Nephron (organoid): ENCODE data around the gene SYT9.

ENCODE experiments used
- H3K27ac Mint-ChIP-seq, 3 experiments: 2 replicates each; pipeline ENCODE4 v1.8.0; 2020; ENCODE audit warnings: mixed read lengths in 3 of 3, mild to moderate bottlenecking in 2 of 3, moderate library complexity in 1 of 3
- H3K27me3 Mint-ChIP-seq: 2 replicates; pipeline ENCODE4 v1.8.0; 2021; ENCODE audit warnings: low read depth, mild to moderate bottlenecking, moderate library complexity, mixed read lengths
- H3K36me3 Mint-ChIP-seq: 2 replicates; pipeline ENCODE4 v1.8.0; 2020; ENCODE audit warnings: low read depth, mixed read lengths
- H3K4me1 Mint-ChIP-seq: 2 replicates; pipeline ENCODE4 v1.8.0; 2020; ENCODE audit warnings: mixed read lengths
- H3K4me3 Mint-ChIP-seq, 3 experiments: 2 replicates each; pipeline ENCODE4 v1.8.0; 2020; ENCODE audit warnings: mild to moderate bottlenecking in 3 of 3, mixed read lengths in 3 of 3, moderate library complexity in 2 of 3
- H3K9me3 Mint-ChIP-seq: 2 replicates; pipeline ENCODE4 v1.8.0; 2020; ENCODE audit warnings: mixed read lengths
- CTCF ChIP-seq, 3 experiments: fragments of 200-600 bp; sonication (generic); IDR thresholded peaks; one replicate each; pipeline ENCODE4 v1.5.0; 2021; ENCODE audit warnings: antibody characterized with exemption in 3 of 3; ENCODE audit not compliant: unreplicated experiment in 3 of 3

SYT9 gene

GRCh38 chr11:7220636-7221035 lies 31.1 kb upstream of the SYT9 start:
- Mint-ChIP-seq H3K9me3 (no peaks in the 10 kb centered on the region), H3K4me3 (no peak overlapping the region), H3K36me3 (no peaks in the 10 kb centered on the region), H3K27ac (no peak overlapping the region), H3K27me3 (peaks cover 62% of the 10 kb centered on the region), H3K4me1 (no peaks in the 10 kb centered on the region)
- no peak for TF ChIP-seq CTCF (IDR thresholded peaks at IDR 0.05; ENCODE audit: unreplicated experiment in 3 of 3)

GRCh38 chr11:7222619-7223018 lies 29.1 kb upstream of the SYT9 start:
- Mint-ChIP-seq H3K27me3 (peaks cover 58% of the 10 kb centered on the region), H3K9me3 (no peaks in the 10 kb centered on the region), H3K4me1 (no peaks in the 10 kb centered on the region), H3K4me3 (no peak overlapping the region), H3K27ac (no peak overlapping the region), H3K36me3 (no peaks in the 10 kb centered on the region)
- TF ChIP-seq CTCF (IDR thresholded peaks at IDR 0.05; ENCODE audit: unreplicated experiment in 3 of 3), result no peak

- no peaks in the 10 kb centered on the region for H3K9me3 Mint-ChIP-seq
- no peaks in the 10 kb centered on the region for H3K4me1 Mint-ChIP-seq
- TF ChIP-seq CTCF (IDR thresholded peaks at IDR 0.05; ENCODE audit: unreplicated experiment in 3 of 3), result no peak
- peaks cover 26% of the 10 kb centered on the region for H3K27me3 Mint-ChIP-seq
- H3K36me3 Mint-ChIP-seq, result no peaks in the 10 kb centered on the region
- H3K27ac Mint-ChIP-seq, result no peak overlapping the region
- no peak overlapping the region for H3K4me3 Mint-ChIP-seq
Measured at GRCh38 chr11:7239877-7240276, 11.8 kb upstream of the SYT9 start.

- no peak for TF ChIP-seq CTCF (IDR thresholded peaks at IDR 0.05; ENCODE audit: unreplicated experiment in 3 of 3)
- peaks cover 33% of the 10 kb centered on the region for H3K27me3 Mint-ChIP-seq
- no peak overlapping the region for H3K27ac Mint-ChIP-seq
- no peak overlapping the region for H3K4me3 Mint-ChIP-seq
- H3K9me3 Mint-ChIP-seq, result no peaks in the 10 kb centered on the region
- no peaks in the 10 kb centered on the region for H3K4me1 Mint-ChIP-seq
- H3K36me3 Mint-ChIP-seq, result no peaks in the 10 kb centered on the region
Measured at GRCh38 chr11:7245341-7245740, 6.4 kb upstream of the SYT9 start.

- no peak for TF ChIP-seq CTCF (IDR thresholded peaks at IDR 0.05; ENCODE audit: unreplicated experiment in 3 of 3)
- no peak overlapping the region for H3K4me3 Mint-ChIP-seq
- no peak overlapping the region for H3K27ac Mint-ChIP-seq
- peaks cover 38% of the 10 kb centered on the region for H3K27me3 Mint-ChIP-seq
- H3K36me3 Mint-ChIP-seq, result no peaks in the 10 kb centered on the region
- H3K9me3 Mint-ChIP-seq, result no peaks in the 10 kb centered on the region
- no peaks in the 10 kb centered on the region for H3K4me1 Mint-ChIP-seq
Measured at GRCh38 chr11:7246179-7246578, 5.5 kb upstream of the SYT9 start.

- Mint-ChIP-seq H3K27me3 (peaks cover 74% of the 10 kb centered on the region), H3K4me3 (no peak overlapping the region), H3K4me1 (no peaks in the 10 kb centered on the region), H3K27ac (no peak overlapping the region), H3K36me3 (no peaks in the 10 kb centered on the region), H3K9me3 (no peaks in the 10 kb centered on the region)
- TF ChIP-seq CTCF (IDR thresholded peaks at IDR 0.05; ENCODE audit: unreplicated experiment in 3 of 3), result no peak
Measured at GRCh38 chr11:7250166-7250565, 1.5 kb upstream of the SYT9 start.
